Measurements from ENCODE around the gene FNDC5.
A peak's percentile ranks its signal among the peaks of the same experiment; 100 is the strongest.

The FNDC5 gene

DNA sequence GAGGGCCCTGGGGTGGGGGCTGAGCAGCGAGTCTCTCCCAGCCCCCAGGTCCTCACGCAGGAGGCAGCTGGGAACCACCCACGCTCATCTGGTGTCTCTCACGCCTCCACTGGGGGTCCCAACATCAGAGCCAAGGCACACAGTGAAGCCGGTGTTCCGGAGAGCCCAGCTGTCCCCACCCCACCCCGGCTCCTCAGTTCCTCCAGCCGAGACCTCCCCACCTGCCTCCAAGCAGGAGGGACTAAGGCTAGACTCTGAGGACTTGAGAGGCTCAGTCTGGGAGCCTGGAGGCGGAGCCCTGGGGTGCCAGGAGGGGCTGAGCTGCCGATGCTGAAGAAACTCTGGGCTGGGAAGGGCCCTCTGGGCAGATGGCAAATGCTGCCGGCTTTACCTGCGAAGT lies 14.0 kb upstream of the FNDC5 start:
- no peak for FAIRE-seq
- DNase-seq (ENCODE audit: low spot score): no peak

GRCh38 chr1:32884032-32884372 lies 13.3 kb upstream of the FNDC5 start:
- FAIRE-seq (no peak), DNase-seq (ENCODE audit: low spot score) (no peak)

GRCh38 chr1:32883338-32884031 lies 12.8 kb upstream of the FNDC5 start:
- FAIRE-seq (no peak), DNase-seq (ENCODE audit: low spot score) (no peak)

GRCh38 chr1:32881871-32882850 lies 11.4 kb upstream of the FNDC5 start:
- FAIRE-seq (no peak), DNase-seq (ENCODE audit: low spot score) (no peak)

- FAIRE-seq: no peak
- DNase-seq (ENCODE audit: low spot score): no peak
Measured at GRCh38 chr1:32881291-32881690, 10.6 kb upstream of the FNDC5 start.

GRCh38 chr1:32878637-32879041 lies 7.9 kb upstream of the FNDC5 start:
- FAIRE-seq (no peak), DNase-seq (ENCODE audit: low spot score) (no peak)

DNA sequence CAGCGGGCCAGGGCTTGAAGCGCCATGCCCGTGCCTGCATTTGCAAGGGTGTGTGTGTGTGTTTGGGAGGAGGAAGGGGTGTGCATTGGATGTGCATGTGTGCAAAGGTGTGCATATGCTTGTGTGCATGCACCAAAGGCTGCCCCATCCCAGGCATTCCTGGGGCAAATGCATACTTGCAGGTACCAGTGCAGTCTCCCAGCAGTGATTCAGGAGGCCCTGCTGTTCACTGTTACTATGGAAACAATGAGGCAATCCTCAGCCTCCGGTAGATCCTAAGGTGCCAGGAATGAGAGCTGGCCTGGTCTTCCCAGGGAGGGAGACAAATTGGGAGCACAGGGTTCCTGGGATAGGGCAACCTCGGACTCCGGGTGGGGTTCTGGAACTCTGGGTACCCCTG lies 7.5 kb upstream of the FNDC5 start:
- FAIRE-seq: no peak
- peak; percentile 56 for DNase-seq (ENCODE audit: low spot score)

DNA sequence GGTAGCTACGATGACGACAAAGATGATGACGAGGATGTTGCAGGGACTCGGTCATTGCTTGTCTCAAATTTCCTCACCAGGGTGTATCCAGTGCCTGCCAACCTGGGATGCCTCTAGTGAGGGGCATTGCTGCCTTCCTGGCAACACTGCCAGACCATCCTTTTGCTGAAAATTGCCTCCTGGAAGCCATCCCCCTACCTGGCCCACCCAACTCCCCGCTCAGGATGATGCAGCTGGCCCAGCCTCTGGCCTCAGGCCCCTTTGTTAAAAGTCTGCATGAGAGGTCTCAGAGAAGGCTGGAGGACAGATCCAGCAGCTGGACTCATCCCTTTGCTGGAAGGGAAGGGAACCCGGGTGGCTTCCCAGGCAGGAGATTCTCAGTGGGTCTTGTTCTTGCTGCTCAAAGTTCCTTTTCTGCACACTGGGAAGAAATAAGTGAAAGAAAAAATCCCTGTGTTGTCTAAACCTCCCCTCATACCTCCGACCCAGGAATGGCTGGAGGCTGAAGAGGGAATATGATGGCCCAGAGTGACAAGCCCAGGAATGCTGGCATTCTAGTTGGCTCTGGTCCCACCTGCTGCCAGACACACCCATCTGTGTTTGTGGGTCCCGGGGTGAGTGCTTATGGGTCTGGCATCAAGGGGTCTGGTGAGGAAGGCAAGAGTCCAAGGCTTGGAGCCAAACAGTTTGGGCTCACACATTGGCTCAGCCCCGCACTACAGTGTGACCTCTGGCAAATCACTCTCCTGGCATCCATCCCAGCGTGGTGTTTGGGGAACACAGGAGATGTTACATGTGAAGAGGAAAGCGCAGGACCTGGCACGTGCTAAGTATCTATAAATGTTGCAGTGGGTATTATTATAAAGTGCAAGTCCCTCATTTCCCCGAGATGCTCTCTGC lies 6.7 kb upstream of the FNDC5 start:
- DNase-seq (ENCODE audit: low spot score) (no peak), FAIRE-seq (no peak)

GRCh38 chr1:32876341-32877210 lies 5.9 kb upstream of the FNDC5 start:
- peak; percentile 72 for DNase-seq (ENCODE audit: low spot score)

DNA sequence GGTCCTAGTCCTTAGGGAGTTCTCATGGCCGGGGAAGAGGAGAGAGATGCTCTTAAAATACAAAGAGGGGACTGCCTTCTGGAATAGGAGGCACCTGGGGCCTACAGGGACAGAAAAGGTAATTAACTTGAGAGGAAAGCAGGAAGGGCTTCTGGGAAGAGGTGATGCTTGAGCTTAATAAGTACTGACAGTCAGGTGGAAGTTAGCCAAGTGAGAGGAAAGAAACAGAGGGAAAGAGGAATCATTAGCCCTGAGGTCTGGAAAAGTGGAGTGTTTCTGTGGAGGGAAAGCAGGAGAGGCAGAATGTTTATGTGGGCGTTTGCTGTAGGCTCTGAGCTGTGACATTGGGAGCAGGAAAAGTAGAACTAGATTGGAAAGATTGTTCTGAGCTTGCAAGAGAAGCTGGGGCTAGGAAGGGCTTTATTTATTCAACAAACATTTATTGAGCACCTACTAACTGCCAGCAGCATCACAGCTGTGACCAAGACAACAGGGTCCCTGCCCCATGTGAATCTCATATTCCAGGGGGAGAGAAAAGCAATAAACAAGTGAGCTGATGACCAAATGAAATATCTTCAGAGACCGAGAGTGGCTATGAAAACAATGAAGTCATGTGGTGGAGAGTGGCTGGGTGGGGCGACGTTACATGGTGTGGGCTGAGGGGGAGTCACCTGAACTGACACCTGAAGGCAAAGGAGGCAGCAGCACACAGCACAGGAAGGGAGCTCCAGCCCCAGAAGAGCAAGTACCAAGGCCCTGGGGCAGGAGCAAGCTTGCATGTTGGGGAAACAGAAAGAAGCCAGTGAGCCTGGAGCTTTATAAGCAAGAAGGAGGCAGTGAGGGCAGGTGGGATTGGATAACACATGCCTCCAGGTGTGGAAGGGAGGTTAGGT lies 4.4 kb upstream of the FNDC5 start:
- DNase-seq (ENCODE audit: low spot score): no peak
- no peak for FAIRE-seq

More at GRCh38 chr1:32876341-32877210, 5.9 kb upstream of the FNDC5 start:
- no peak for FAIRE-seq

GRCh38 chr1:32873484-32873883 lies 2.8 kb upstream of the FNDC5 start:
- FAIRE-seq: no peak
- no peak for DNase-seq (ENCODE audit: low spot score)

DNA sequence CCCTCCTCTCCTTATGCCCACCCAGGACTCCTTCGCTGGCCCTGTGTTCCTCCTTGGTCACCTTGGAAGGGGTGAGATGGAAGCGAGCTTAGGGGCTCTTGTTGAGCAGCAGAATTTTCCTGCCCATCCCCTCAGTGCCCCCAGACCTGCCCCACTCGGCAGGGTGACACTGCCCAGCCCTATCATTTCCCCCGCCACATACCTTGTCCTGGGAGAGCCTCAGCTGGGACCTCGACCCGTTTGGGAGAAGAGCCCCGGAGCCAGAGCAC lies 1.4 kb upstream of the FNDC5 start:
- DNase-seq (ENCODE audit: low spot score) (no peak), FAIRE-seq (no peak)

DNA sequence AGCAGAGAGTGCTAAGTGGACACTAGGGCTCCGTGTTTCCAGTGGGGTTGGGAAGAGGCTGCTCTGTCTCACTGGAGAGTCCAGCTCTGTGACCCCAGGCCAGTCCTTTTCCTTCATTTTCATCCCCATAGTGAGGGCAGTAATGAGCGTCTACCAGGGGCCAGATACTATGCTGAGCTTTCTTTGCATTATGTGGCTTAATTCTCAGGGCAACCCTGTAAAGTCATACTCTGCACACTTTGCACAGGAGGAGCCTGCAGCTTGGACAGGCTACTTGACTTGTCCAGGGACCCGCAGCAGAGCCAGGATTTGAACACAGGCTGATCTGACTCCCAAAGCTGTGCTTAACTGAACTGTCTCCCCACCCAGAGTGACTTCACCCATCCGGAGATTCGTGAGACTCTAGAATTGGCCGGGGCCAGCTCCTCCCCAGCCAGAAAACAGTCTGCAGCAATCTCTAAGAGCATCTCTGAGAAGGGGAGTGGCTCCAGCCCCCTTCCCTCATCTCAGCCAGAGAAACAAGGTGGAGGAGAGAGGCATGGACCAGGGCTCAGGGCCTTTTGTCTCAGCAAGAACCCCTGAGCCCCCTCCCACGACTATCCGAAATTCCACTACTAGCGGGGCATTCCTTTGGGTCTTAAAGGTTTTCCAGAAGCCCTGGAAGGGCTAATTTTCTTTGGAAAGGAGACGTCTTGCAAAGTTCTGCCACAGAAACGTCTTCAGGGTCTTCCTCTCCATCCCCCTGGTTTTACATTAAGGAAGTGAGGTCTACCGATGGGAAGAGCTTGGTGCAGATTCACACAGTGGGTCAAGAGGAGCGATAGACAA lies 866 bp upstream of the FNDC5 start:
- DNase-seq (ENCODE audit: low spot score) (no peak), FAIRE-seq (no peak)

DNA sequence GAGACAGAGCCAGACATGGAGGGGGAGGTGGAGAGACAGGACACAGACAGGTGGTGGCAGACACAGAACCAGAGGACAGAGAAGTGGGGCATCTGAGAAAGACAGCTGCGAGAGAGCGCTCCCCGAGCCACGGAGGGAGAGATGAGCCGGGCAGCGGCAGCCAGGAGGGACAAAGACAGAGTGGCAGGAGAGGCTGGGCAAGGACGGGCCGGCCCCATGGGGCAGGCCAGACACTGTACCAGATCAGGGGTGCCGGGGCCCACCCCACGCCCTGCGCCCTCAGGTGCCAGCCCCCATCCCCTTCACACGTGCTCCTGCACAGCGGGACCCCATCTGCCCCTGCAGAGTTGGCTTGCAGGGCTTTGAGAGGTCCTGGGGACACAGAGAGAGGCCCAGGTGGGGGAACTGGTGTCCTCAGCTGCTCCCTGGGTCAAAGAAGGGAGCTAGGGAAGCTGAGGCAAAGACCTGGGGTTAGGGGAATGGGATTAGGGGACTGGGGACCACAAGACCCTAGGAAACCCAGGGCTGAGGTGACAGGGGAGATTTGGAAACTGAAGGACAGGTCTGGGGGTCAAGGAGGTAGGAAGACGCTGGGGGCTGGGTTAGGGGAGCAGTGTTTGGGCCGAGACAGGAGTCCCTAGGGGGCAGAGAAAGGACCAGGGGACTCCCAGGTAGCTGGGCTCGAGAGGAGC lies 643 bp downstream of the FNDC5 start:
- FAIRE-seq (no peak), DNase-seq (ENCODE audit: low spot score) (no peak)

- FAIRE-seq: no peak
- DNase-seq (ENCODE audit: low spot score): no peak
Measured at GRCh38 chr1:32868806-32869455, 1.8 kb downstream of the FNDC5 start.

- FAIRE-seq (peak; percentile 17), DNase-seq (ENCODE audit: low spot score) (no peak)
Measured at GRCh38 chr1:32868085-32868484, 2.6 kb downstream of the FNDC5 start.

DNA sequence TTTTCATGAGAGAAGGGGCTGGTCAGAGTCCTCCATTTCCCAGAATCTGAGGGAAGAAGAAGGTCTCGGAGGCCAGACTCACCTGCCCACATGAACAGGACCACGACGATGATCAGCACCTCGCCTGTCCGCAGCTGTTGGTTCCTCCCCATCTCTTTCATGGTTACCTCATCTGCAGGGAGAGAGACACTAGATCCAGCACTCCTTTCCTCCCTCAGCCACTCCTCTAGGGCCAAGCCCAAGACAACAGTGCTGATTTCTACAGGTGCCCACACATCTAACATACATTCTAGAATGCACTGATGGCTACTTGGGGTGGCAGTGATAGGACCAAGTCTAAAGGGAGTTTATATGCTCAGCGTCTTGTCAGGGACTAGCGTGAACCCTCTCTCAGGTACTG lies 3.0 kb downstream of the FNDC5 start:
- no peak for DNase-seq (ENCODE audit: low spot score)
- no peak for FAIRE-seq

DNA sequence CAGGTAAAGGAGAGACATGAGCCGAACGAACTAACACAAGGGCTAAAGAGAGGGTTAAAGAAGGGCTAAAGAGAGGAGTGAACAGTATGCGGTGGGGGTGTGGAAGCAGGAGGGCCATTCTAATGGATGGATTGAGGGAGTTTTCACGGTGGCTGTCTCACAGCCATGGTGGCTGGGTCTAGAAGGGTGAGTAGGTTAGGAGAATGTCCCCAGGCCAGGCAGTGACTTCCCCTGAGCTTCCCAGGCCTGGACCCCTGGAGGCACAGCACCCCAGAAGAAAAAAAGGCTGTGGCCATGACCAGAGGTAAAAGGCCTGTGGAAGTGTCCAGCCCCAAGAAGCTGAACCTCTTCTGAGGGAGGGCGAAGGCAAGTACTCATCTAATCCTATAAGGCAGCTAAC lies 3.6 kb downstream of the FNDC5 start:
- DNase-seq (ENCODE audit: low spot score): no peak
- no peak for FAIRE-seq
